GM18511 (cell line): Measurements from ENCODE around the gene PPP4R3A.
"Not testable (repeated sequence)": the region's sequence is repeated elsewhere in the genome, so short reads cannot be mapped to it uniquely, and the experiment has no call there.

Experiments used
- ATAC-seq: cut with Tn5 transposase; IDR thresholded peaks from one replicate; pipeline ENCODE4 v1.9.1; 2021; ENCODE audit warnings: mild to moderate bottlenecking, moderate library complexity; ENCODE audit not compliant: unreplicated experiment

The PPP4R3A gene

GRCh38 chr14:91410771-91411536, 99.2 kb downstream of the PPP4R3A start:
- ATAC-seq: peak; percentile 47

- no peak for ATAC-seq
These were observed 100.0 kb downstream of the PPP4R3A start for GRCh38 chr14:91409928-91410718.

- not testable (repeated sequence) for ATAC-seq
These were observed 100.9 kb downstream of the PPP4R3A start for GRCh38 chr14:91409240-91409639.
